Raji (cell line): ENCODE results near the gene RIC8B.

Experiments
- POLR2A ChIP-seq: IDR thresholded peaks from 2 replicates; pipeline ENCODE4 v1.6.1; 2011; ENCODE audit warnings: low read depth, low read length, control low read depth; ENCODE audit not compliant: insufficient read depth

The RIC8B gene

GRCh38 chr12:106774005-106774807, at the start of gene RIC8B:
Gene RIC8B (plus strand): TSS chr12:106774682. CDS start chr12:106774746, 64 bp downstream.
- TF ChIP-seq POLR2A: peak; percentile 50; the same call in 1 of the 2 replicates

DNA sequence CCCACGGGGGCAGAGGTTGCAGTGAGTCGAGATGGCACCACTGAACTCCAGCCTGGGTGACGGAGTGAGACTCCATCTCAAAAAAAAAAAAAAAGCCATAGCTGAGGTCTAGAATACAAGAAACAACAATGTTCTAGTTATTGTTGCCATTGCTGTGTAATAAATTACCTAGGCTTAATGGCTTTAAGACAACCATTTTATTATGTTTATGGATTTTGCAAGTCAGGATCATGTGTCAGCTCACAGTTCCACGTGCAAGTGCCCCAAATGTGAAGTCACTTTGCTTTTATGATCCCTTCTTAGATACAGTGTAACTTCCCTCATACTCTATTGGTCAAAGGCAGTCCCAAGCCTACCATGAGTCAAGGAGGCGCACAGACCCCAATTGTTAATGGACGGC, 49.5 kb upstream of the RIC8B start:
- TF ChIP-seq POLR2A: no peak

DNA sequence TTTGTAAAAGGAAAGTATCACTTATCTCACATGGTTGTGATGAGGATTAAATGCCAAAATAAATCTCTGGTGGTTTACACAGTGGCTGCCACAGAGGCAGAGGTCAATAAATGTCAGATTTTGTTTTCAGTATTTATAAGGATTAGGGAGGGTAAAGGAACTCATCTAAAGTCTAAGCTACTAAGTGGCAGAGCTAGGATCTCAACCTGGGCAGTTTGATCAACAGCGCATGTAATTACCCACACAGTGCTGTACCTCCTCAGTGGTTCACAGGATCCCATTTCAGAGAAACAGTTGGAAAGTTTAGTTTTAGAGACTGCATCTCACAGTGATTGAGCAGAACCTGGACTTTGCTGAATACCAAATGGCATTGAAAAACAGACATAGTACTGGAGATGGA, 44.9 kb upstream of the RIC8B start:
- TF ChIP-seq POLR2A: no peak

- TF ChIP-seq POLR2A: no peak
Observed at GRCh38 chr12:106732890-106733289, 41.6 kb upstream of the RIC8B start.

DNA sequence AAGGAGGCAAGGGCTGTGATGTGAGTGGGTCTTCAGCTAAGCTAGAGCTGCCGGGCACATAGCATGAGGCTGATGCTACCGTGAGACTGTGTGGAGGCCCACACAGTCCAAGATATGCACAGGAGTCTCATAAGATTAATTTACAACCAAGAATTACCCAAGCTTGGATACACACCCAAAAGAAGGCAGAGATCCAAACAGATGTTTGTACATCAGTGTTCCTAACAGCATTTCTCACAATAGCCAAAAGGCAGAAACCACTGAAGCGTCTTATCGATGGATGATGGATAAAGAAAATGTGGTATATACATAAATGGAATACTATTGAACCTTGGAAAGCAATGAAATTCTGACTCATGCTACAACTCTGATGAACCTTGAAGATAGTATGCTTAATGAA, 40.8 kb upstream of the RIC8B start:
- TF ChIP-seq POLR2A: no peak

DNA sequence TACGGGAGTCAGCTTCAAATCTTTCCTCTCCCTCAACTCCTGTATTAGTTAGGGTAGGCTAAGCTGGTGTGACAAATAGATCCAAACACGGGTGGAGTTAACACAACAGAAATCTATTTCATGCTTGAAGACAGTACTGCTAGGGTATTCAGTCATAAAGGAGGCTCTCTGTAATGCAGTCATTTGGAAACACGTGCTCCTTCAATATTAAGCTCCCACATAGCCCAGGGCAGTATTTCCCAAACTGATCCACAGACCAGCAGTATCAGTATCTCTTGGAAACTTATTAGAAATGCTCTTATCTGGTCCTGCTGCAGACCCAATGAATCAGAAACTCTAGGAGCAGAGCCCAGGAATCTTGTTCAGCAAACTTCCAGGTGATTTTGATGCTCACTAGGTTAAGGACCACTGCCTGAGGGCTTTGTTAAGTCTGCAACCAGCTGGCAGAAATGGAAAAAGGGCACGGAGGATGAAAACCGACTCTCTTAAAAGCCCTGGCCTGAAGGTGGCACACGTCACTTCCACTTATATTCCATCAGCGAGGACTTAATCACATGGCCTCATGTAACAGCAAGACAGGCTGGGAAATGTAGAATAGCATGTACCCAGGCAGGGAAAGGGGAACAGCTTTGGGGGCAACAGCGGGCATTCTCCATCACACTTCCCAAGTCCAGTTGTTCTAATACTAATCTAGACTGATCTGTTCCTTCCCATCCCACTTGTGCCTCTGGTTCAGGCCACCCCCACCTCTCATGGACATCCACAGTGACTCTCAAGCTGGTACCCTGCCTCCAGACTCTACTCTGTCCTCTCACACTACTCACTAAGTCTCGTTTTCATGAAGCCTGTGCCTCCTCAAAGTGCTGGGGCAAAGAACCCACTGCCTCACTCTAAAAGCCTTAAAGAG, 38.2 kb upstream of the RIC8B start:
- no peak for TF ChIP-seq POLR2A

DNA sequence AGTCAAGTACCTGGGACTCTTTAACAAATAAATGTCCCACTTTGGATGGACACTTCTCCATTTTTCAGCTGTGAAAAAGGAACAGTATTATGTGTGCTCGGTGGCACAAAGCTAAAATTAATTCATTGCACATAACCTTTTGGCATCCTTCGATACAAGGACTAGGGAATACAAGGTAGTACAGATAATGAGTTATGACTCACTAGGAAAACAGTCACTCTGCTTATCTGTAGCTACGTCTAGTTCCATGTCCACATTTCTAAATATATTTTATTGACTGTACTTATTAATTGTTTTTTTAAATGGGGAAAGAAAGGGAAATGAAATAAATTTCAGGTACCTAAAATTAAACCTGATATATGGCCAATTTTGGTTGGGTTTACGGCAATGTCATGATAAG, 35.2 kb upstream of the RIC8B start:
- no peak for TF ChIP-seq POLR2A

DNA sequence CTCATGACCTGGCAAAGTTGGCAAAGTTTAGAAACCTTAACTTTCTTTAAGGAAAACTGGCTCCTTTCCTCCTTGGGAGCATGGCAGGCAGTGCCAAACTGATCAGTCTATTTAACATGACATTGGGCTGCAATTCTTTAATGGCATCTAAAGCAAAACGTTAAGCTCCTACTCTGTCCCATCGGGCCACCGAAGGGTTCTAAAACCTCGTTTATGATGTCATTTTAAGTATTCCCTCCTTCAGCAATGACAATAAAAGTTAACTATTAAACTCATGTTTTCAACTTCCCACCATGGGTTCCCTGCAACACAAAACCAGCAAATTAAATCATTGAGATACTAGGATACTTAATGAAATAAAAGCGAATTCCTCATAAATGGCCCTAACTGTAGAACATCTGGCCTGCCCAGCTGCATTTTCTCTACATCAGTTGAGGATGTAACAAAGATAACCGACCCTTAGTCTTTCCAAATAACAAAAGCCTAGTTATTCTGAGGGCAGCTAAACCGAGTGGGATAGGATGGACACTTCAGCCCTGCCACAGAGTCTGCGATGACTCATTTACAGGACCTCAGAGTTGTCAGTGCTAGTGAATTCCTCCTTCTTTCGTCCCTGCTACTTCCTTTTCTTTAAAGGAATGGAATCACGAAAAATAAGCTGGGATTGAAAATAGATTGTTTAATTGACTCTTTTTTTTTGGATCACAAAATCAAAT, 34.5 kb upstream of the RIC8B start:
- no peak for TF ChIP-seq POLR2A

DNA sequence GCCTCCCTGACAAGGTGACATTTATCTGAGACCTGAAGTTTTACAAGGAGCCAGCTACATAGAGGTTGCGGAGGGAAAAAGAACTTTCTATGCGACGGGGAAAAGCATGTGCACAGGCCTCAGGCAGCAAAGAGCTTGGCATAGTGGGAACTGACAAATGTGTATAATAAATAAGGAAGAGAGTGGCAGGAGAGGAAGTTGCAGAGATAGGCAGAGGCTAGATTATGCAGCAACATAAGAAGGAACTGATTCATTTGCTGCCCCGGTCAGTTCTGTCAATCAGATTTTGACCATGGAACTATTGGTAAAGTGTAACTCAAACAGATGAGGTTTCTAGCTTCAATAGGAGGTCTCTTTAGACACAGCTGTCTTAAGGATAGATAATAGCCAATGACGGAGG, 33.7 kb upstream of the RIC8B start:
- TF ChIP-seq POLR2A: no peak

DNA sequence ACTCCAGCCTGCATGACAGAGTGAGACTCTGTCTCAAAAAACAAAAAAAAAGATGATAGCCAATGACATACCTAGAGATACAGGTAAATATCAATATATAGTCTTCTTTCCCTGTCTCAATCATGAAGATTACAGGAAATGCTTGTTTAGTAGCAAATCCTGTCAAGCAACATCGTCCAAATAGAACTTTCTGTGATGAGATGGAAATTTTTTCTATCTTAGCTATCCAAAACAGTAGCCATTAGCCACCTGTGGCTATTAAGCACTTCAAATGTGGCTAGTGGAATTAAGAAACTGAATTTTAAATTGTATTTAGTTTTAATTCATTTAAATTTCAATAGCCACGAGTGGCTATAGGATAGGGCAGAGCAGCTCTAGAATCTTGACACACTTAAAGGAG, 33.2 kb upstream of the RIC8B start:
- no peak for TF ChIP-seq POLR2A

GRCh38 chr12:106743270-106743988, 31.1 kb upstream of the RIC8B start:
- TF ChIP-seq POLR2A: no peak

DNA sequence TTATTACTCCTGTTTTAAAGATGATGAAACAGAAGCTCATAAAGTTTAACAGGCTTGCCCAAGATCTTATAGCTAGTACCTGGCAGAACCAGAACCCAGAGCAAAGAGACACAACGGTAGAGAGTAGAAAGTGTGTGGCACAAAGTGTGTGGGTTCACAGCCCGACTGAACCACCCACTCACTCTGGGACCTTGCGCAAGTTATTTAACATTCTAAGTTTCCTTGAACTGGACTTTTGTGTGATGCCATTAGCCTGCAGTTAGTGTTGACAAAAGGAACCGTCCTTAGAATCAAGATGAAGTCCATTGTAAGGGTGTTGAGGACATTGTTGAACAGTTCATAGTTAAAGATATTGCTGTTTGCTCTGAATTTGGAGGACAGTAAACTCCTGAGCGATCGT, 29.9 kb upstream of the RIC8B start:
- TF ChIP-seq POLR2A: no peak

- TF ChIP-seq POLR2A: no peak
Observed at GRCh38 chr12:106745181-106745745, 29.2 kb upstream of the RIC8B start.

DNA sequence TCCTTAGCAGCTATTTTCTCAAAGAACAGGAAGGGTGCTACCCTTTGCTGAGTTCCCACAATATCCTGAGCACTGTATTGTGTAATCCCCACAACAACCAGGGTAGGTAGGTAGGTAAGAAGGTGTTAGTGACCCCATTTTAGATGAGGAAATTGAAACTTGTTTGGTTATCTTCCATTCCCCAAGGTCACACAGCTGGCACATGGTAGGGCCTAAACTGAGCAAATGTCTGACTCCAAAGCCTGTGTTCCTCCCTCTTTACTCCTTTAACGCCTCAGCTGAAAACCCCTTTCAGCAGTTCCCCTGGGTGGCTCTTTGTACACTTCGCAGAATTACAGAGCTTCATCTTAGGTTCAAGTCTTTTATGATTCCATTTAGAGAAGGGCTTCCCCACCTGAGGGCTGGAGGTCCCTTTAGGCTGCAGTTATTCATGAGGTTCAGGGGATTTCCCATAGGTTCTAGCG, 26.5 kb upstream of the RIC8B start:
- no peak for TF ChIP-seq POLR2A
